ENCODE data around the gene MEGF10.

DNA sequence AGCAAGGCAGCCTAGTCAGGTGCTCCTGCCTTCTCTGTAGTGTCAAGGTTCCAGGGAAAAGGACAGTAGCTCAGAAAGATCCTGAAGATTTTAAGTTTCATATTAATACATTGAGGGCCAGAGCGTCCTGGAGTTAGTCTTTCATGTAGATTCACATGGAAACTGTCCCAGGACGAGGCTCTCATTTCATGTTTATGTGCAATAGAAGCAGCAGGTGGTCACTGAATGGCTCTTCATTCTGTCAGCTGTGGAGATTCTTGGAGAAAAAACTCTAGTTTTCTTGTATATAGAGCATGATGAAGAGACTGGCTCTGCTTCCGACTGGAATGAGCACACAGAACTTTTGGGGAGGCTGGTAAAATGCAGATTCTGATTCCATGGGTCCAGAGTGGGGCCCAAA lies 54.3 kb downstream of the MEGF10 start:
- TF ChIP-seq, protein P1, sequence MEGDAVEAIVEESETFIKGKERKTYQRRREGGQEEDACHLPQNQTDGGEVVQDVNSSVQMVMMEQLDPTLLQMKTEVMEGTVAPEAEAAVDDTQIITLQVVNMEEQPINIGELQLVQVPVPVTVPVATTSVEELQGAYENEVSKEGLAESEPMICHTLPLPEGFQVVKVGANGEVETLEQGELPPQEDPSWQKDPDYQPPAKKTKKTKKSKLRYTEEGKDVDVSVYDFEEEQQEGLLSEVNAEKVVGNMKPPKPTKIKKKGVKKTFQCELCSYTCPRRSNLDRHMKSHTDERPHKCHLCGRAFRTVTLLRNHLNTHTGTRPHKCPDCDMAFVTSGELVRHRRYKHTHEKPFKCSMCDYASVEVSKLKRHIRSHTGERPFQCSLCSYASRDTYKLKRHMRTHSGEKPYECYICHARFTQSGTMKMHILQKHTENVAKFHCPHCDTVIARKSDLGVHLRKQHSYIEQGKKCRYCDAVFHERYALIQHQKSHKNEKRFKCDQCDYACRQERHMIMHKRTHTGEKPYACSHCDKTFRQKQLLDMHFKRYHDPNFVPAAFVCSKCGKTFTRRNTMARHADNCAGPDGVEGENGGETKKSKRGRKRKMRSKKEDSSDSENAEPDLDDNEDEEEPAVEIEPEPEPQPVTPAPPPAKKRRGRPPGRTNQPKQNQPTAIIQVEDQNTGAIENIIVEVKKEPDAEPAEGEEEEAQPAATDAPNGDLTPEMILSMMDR (IDR thresholded peaks at IDR 0.05; ENCODE audit: low read depth, low read length), result no peak
- TF ChIP-seq EZH2phosphoT487 (IDR thresholded peaks at IDR 0.05; ENCODE audit: low read depth), result no peak
